AG09309 (cell line): ENCODE results near the gene DDX31.

ENCODE experiments used
- DNase-seq: peaks from one replicate; pipeline ENCODE4 v3.0.0-alpha.2; 2010; ENCODE audit warnings: low read depth
- H3K4me3 ChIP-seq: 2 replicates; pipeline ENCODE4 v1.5.1; 2011; ENCODE audit warnings: mild to moderate bottlenecking, low read depth, low read length, moderate library complexity; ENCODE audit not compliant: control insufficient read depth
- TF ChIP-seq, protein P1 (sequence below): IDR thresholded peaks from 2 replicates; pipeline ENCODE4 v1.5.1; 2011; ENCODE audit warnings: mild to moderate bottlenecking, low read depth, low read length, inconsistent platforms; ENCODE audit not compliant: insufficient read depth, control insufficient read depth; ENCODE audit errors: missing control alignments

Gene DDX31

DNA sequence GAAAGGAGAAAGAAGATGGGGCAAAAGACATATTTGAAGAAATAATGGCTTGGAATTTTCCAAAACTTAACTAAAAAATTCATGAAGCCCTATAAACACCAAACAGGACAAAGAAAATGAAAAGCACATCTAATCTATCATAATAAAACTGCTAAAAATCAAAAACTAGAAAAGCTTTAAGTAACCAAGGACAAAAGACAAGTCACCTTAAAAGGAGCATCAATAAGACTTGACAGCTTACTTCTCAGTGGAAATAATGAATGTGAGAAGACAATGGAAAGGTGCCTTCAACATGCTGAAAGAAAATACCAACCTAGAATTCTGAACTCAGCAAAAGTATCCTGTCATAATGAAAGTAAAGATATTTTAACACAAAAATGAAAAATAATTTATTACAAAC lies 27.4 kb upstream of the DDX31 start:
- no peak for DNase-seq

DNA sequence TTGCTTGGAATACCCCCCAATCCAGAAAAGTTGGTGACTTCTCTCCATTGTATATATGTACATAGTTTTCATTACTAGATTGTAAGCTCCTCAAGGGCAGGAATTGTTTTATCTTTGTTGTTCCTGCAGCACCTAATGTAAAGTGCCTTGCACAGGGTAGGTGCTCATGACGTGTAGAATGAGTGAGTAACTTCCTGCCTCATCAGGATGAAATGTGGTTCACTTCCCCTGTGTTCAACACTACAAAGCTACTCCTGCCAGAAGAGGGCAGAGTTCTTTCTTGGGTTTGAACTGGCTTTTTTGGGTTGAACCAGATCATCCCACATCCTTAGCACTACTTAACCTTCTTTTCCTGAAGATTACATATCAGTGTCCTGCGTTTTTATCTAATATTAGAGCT lies 24.4 kb upstream of the DDX31 start:
- no peak overlapping the region for H3K4me3 ChIP-seq
- TF ChIP-seq, protein P1, sequence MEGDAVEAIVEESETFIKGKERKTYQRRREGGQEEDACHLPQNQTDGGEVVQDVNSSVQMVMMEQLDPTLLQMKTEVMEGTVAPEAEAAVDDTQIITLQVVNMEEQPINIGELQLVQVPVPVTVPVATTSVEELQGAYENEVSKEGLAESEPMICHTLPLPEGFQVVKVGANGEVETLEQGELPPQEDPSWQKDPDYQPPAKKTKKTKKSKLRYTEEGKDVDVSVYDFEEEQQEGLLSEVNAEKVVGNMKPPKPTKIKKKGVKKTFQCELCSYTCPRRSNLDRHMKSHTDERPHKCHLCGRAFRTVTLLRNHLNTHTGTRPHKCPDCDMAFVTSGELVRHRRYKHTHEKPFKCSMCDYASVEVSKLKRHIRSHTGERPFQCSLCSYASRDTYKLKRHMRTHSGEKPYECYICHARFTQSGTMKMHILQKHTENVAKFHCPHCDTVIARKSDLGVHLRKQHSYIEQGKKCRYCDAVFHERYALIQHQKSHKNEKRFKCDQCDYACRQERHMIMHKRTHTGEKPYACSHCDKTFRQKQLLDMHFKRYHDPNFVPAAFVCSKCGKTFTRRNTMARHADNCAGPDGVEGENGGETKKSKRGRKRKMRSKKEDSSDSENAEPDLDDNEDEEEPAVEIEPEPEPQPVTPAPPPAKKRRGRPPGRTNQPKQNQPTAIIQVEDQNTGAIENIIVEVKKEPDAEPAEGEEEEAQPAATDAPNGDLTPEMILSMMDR = no peak
- DNase-seq = no peak

More for the DNA sequence above, 27.4 kb upstream of the DDX31 start:
- TF ChIP-seq, protein P1 = no peak
- no peak overlapping the region for H3K4me3 ChIP-seq

DNA sequence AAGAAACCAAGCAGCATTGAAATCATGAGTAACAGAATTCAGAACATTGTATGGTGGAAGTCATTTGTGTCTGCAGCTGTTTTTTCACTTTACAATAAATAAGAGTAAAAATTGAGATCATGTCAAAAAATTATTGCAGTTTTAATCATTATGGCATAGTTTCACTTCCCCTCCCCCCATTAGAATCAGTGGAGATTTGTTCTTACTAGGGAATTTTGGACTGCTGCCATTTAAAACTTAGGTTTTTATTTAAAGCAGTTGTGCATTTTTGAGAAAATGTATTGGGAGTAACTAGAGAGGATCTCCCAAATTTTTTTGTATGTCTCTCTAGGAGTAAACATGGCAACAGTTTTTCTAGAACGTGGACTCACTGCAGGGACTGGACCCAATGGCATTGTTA lies 20.9 kb upstream of the DDX31 start:
- no peak overlapping the region for H3K4me3 ChIP-seq
- DNase-seq = no peak
- TF ChIP-seq, protein P1 = no peak

DNA sequence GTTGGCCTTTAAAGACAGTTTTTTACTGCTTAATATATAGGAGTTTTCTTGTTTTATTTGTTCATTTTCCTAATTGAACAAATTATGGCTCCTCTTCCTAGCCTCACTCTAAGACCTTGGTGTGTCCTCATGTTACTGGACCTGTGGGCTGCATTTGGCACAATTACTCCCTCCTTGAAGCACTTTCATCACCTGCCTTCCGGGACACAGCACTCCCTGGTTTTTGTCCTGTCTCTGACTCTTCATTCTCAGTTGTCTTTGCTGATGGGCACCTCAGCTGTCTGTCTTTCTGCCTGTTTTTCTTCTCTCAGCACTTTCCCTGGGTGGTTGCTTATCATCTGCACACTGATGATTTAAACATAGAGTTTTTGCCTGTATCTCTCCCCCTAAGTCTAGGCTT lies 14.1 kb upstream of the DDX31 start:
- TF ChIP-seq, protein P1 = no peak
- H3K4me3 ChIP-seq = no peak overlapping the region
- DNase-seq = no peak

DNA sequence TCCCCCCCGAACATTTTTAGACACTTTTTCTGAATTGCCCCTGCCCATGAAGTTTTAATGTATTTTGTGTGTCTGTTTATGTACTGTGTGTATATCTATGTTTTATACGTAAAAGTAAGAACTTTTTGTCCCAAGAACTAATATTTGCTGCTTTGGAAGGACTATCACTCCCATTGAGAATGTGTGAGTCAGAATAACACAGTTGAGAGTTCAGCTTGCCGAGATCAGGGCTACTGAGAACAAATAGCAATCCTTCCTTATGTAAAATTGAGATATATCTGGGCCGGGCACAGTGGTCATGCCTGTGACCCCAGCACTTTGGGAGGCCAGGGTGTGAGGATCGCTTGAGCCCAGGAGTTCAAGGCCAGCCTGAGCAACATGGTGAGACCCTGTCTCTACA lies 11.8 kb upstream of the DDX31 start:
- no peak overlapping the region for H3K4me3 ChIP-seq
- no peak for DNase-seq
- TF ChIP-seq, protein P1 = no peak

DNA sequence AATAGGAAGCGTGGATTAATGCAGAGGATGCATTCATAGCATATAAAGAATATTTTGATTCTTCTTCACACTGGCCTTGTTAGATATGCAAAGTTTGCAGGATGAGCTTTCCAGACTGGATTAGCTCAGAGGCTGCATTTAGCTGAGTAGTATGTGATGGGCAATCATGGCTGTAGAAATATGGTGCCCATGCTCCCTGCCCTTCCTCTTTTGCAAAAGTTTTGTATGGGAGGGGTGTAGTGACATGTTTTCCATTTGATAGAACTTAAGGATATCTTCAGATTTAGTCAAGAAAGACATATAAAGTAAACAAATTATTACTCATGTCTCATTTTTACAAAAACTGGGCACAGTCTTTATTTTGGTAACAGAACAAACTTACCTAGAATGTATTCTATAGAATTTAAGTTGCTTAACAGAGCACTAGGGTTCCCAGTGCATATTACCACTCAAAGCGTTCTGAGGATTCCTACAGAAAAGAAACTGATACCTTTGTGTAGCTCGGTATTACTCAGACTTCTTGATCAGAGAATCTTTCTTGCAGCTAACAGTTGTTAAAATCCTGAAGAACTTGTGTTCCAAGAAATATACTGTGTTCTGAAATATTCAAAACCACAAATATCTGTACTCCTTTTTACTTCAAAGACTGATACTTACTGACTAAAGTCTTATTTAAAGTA lies 10.3 kb upstream of the DDX31 start:
- H3K4me3 ChIP-seq = no peak overlapping the region
- TF ChIP-seq, protein P1 = no peak
- DNase-seq = no peak
